Endothelial cell of umbilical vein (primary cell): Measurements from ENCODE around the gene DYNAP. TPM values are rescaled to one million over a fixed set of nuclear protein-coding genes. Genes with fewer than 3 reads are reported as not detected.

Experiments
- BruUV-seq: library from RNA; stranded (reverse); fragments of 400-500 nt; replicated peaks from 2 replicates; lab custom pipeline; 2021; lab: Mats Ljungman, UMichigan
- CTCF ChIA-PET: fragments of 300-600, 350-600 bp; sonication (Branson Sonifier 250); formaldehyde crosslinking; loops from one replicate; lab custom pipeline; 2021; ENCODE audit warnings: antibody characterized with exemption, inconsistent platforms; lab: Charles Lee
- POLR2A ChIA-PET: fragments of 300-600, 350-600 bp; sonication (Branson Sonifier 250); formaldehyde crosslinking; loops from one replicate; lab custom pipeline; 2021; ENCODE audit warnings: antibody characterized with exemption, inconsistent platforms; lab: Charles Lee
- DNase-seq: peaks from one replicate; pipeline ENCODE4 v3.0.0-alpha.2; 2011; ENCODE audit warnings: low read depth, low spot score
- FAIRE-seq: peaks from 2 replicates; lab custom pipeline; 2011; peaks lifted over from hg19 to GRCh38; lab: Jason Lieb, UNC
- H2AFZ ChIP-seq: 2 replicates; pipeline ENCODE4 v1.6.0; 2012; ENCODE audit warnings: low read depth, low read length, control low read depth, inconsistent platforms
- H3K27ac ChIP-seq: 2 replicates; pipeline ENCODE4 v1.5.1; 2011; ENCODE audit warnings: low read depth, mild to moderate bottlenecking, control low read depth, low read length, moderate library complexity; ENCODE audit not compliant: insufficient read depth
- H3K27me3 ChIP-seq, 2 experiments: 2 replicates each; pipeline versions ENCODE4 v1.6.0 to v1.6.1; 2011; ENCODE audit warnings: low read length in 2 of 2, mixed read lengths in 1 of 2; ENCODE audit not compliant: control insufficient read depth in 2 of 2, insufficient read depth in 2 of 2
- H3K36me3 ChIP-seq, 2 experiments: 2 replicates in 1 of 2; 3 replicates in 1 of 2; pipeline ENCODE4 v1.5.1; 2011; ENCODE audit warnings: low read length in 2 of 2, mild to moderate bottlenecking in 1 of 2, moderate library complexity in 1 of 2; ENCODE audit not compliant: control insufficient read depth in 2 of 2, insufficient read depth in 2 of 2; ENCODE audit errors: extremely low read depth in 1 of 2
- H3K4me1 ChIP-seq: 3 replicates; pipeline ENCODE4 v1.5.1; 2011; ENCODE audit warnings: mild to moderate bottlenecking, low read length; ENCODE audit not compliant: control insufficient read depth, insufficient read depth; ENCODE audit errors: extremely low read depth
- H3K4me2 ChIP-seq: 2 replicates; pipeline ENCODE4 v1.6.1; 2011; ENCODE audit warnings: low read length, control low read depth, mixed read lengths; ENCODE audit not compliant: insufficient read depth
- H3K4me3 ChIP-seq, 3 experiments: fragments of 200-600 bp in 1 of 3; sonication (generic), shearing (Covaris generic) in 1 of 3; replicated peaks in 1 of 3; 2 replicates each; pipeline ENCODE4 v1.5.1; 2011 to 2016; ENCODE audit warnings: control low read depth in 3 of 3, low read length in 3 of 3, mild to moderate bottlenecking in 2 of 3, inconsistent platforms in 1 of 3, low read depth in 1 of 3, moderate library complexity in 1 of 3; ENCODE audit not compliant: insufficient read depth in 1 of 3
- H3K79me2 ChIP-seq: 2 replicates; pipeline ENCODE4 v1.6.0; 2012; ENCODE audit warnings: low read length, inconsistent platforms; ENCODE audit not compliant: control insufficient read depth, insufficient read depth
- H3K9ac ChIP-seq: replicated peaks from 2 replicates; pipeline ENCODE3; 2011; ENCODE audit warnings: low read length, control low read depth; ENCODE audit not compliant: insufficient read depth; ENCODE audit errors: extremely low read depth
- H3K9me1 ChIP-seq: replicated peaks from 3 replicates; pipeline ENCODE4 v1.6.0; 2011; ENCODE audit warnings: mild to moderate bottlenecking, low read length; ENCODE audit not compliant: control insufficient read depth, insufficient read depth; ENCODE audit errors: extremely low read depth
- H3K9me3 ChIP-seq: replicated peaks from 2 replicates; pipeline ENCODE4 v1.5.1; 2012; ENCODE audit warnings: low read length, inconsistent platforms; ENCODE audit not compliant: control insufficient read depth, insufficient read depth
- H4K20me1 ChIP-seq: replicated peaks from 2 replicates; pipeline ENCODE3; 2011; ENCODE audit warnings: mild to moderate bottlenecking, low read length; ENCODE audit not compliant: control insufficient read depth, insufficient read depth; ENCODE audit errors: extremely low read depth
- CTCF ChIP-seq, 2 donors: IDR thresholded peaks; 1 replicate in 1 of 2; 2 replicates in 1 of 2; pipeline ENCODE4 v1.5.1; 2011; ENCODE audit warnings: low read length in 2 of 2, mild to moderate bottlenecking in 2 of 2, moderate library complexity in 2 of 2, control low read depth in 1 of 2, inconsistent platforms in 1 of 2, low read depth in 1 of 2; ENCODE audit not compliant: insufficient read depth in 1 of 2; ENCODE audit errors: extremely low read depth in 1 of 2
- EZH2 ChIP-seq: IDR thresholded peaks from 2 replicates; pipeline ENCODE4 v1.6.1; 2012; ENCODE audit warnings: borderline replicate concordance, low read depth, mild to moderate bottlenecking, moderate library complexity, low read length, inconsistent platforms; ENCODE audit not compliant: severe bottlenecking
- FOS ChIP-seq: IDR thresholded peaks from 2 replicates; pipeline ENCODE4 v1.6.1; 2011; ENCODE audit warnings: mild to moderate bottlenecking, low read length, moderate library complexity, borderline replicate concordance; ENCODE audit not compliant: insufficient read depth
- GATA2 ChIP-seq: IDR thresholded peaks from 2 replicates; pipeline ENCODE4 v1.7.0; 2011; ENCODE audit warnings: low read depth, mild to moderate bottlenecking, moderate library complexity, mixed read lengths, low read length; ENCODE audit not compliant: insufficient read length, insufficient read depth
- JUN ChIP-seq: IDR thresholded peaks from 2 replicates; pipeline ENCODE4 v1.6.1; 2011; ENCODE audit warnings: borderline replicate concordance, low read depth; ENCODE audit not compliant: insufficient read length, insufficient read depth
- MAX ChIP-seq: IDR thresholded peaks from 2 replicates; pipeline ENCODE4 v1.6.1; 2011; ENCODE audit not compliant: insufficient read depth, insufficient read length
- MYC ChIP-seq: IDR thresholded peaks from one replicate; pipeline ENCODE4 v1.6.1; 2011; ENCODE audit warnings: mild to moderate bottlenecking, low read depth, low read length
- POLR2A ChIP-seq: IDR thresholded peaks from 2 replicates; pipeline ENCODE4 v1.6.1; 2012; ENCODE audit warnings: low read depth, mild to moderate bottlenecking, control low read depth, low read length
- POLR2AphosphoS5 ChIP-seq: IDR thresholded peaks from 2 replicates; pipeline ENCODE4 v1.6.1; 2012; ENCODE audit warnings: low read depth, mild to moderate bottlenecking, control low read depth, low read length, moderate library complexity; ENCODE audit not compliant: insufficient read depth
- dilution Hi-C: fragments of 300-500 bp; cut with MboI; formaldehyde crosslinking; loops from one replicate; pipeline ENCODE4 v1.15.0; 2019; ENCODE audit warnings: low sequenced_read_pairs; ENCODE audit not compliant: extremely low pct_ligation_motif_present
- intact Hi-C: fragments of 100-400 bp; cut with micrococcal nuclease; formaldehyde crosslinking; loops from one replicate; pipeline ENCODE4 v1.10.0; 2022
- polyA plus RNA-seq, 4 experiments: library from polyadenylated mRNA; depleted of rRNA in 3 of 4; stranded (reverse) in 3 of 4; unstranded in 1 of 4; fragments of >200 nt; gene quantifications; 2 replicates each; pipeline versions ENCODE4 v1.2.1 to v1.2.3, GENCODE V29; 2011 to 2012; ENCODE audit warnings: missing spikeins in 1 of 4
- total RNA-seq: library from RNA; stranded (reverse); gene quantifications from 2 replicates; pipeline ENCODE4 v1.2.3, GENCODE V29; 2021

DYNAP gene
- total and polyA plus RNA-seq, 2 donors (not counting 3 experiments of a cell fraction or from before 2014, with no cell fraction given) = not detected

- Histone ChIP-seq H2AFZ (no peak overlapping the region), H3K9ac (no peak overlapping the region), H4K20me1 (no peaks in the 10 kb centered on the region), H3K27me3 (no peaks in the 10 kb centered on the region), H3K79me2 (no peaks in the 10 kb centered on the region), H3K4me3 (no peak overlapping the region), H3K9me1 (no peaks in the 10 kb centered on the region), H3K27ac (no peak overlapping the region), H3K36me3 (no peaks in the 10 kb centered on the region), H3K9me3 (no peaks in the 10 kb centered on the region), H3K4me1 (no peaks in the 10 kb centered on the region), H3K4me2 (no peak overlapping the region)
- POLR2A ChIA-PET = no interaction called here
- no peak for DNase-seq
- CTCF ChIA-PET = no interaction called here
- intact Hi-C loops (no loop called here), dilution Hi-C loops (no loop called here)
- no peak for FAIRE-seq
- BruUV-seq = no TSS peak
- TF ChIP-seq POLR2AphosphoS5 = no peak
- TF ChIP-seq EZH2 = no peak
- no peak for TF ChIP-seq FOS
- no peak for TF ChIP-seq POLR2A
- TF ChIP-seq MAX = no peak
- no peak for TF ChIP-seq GATA2
- TF ChIP-seq MYC = no peak
- no peak for TF ChIP-seq CTCF (IDR thresholded peaks at IDR 0.05; ENCODE audit: extremely low read depth in 1 of 2, insufficient read depth in 1 of 2, low read depth in 1 of 2, low read length in 2 of 2)
- no peak for TF ChIP-seq JUN
These were observed 13.2 kb downstream of the DYNAP start for GRCh38 chr18:54604211-54604610.
